OCI-LY1 (cell line): Measurements from ENCODE around the gene PHKA1.

ENCODE experiments used
- H2AFZ ChIP-seq: fragments of 200-600 bp; sonication (generic), shearing (Covaris generic); 2 replicates; pipeline ENCODE4 v1.6.0; 2014; ENCODE audit warnings: antibody characterized with exemption, mild to moderate bottlenecking, low read length
- H3F3A ChIP-seq: fragments of 200-600 bp; sonication (generic), shearing (Covaris generic); 2 replicates; pipeline ENCODE4 v1.6.0; 2014; ENCODE audit warnings: mild to moderate bottlenecking, antibody characterized with exemption, low read length, moderate library complexity; ENCODE audit not compliant: insufficient read depth
- H3K27ac ChIP-seq: fragments of 200-600 bp; sonication (generic); 2 replicates; pipeline ENCODE4 v1.5.1; 2014; ENCODE audit warnings: low read length, mixed run types, mild to moderate bottlenecking, low read depth; ENCODE audit not compliant: poor library complexity, severe bottlenecking
- H3K27me3 ChIP-seq: fragments of 200-600 bp; sonication (generic); 2 replicates; pipeline ENCODE4 v1.6.0; 2014; ENCODE audit warnings: antibody characterized with exemption, mild to moderate bottlenecking, low read length, moderate library complexity; ENCODE audit not compliant: insufficient read depth
- H3K36me3 ChIP-seq: fragments of 200-600 bp; sonication (generic); 2 replicates; pipeline ENCODE4 v1.6.1; 2014; ENCODE audit warnings: mild to moderate bottlenecking, antibody characterized with exemption, low read length, moderate library complexity, mixed read lengths; ENCODE audit not compliant: insufficient read depth
- H3K4me1 ChIP-seq: fragments of 200-600 bp; sonication (generic); 2 replicates; pipeline ENCODE4 v1.5.1; 2014; ENCODE audit warnings: mild to moderate bottlenecking, low read length, moderate library complexity; ENCODE audit not compliant: insufficient read depth, severe bottlenecking
- H3K4me2 ChIP-seq: fragments of 200-600 bp; sonication (generic), shearing (Covaris generic); 2 replicates; pipeline ENCODE4 v1.6.1; 2014; ENCODE audit warnings: low read length
- H3K4me3 ChIP-seq: fragments of 200-600 bp; sonication (generic); 2 replicates; pipeline ENCODE4 v1.5.1; 2014; ENCODE audit warnings: low read length, low read depth, mild to moderate bottlenecking, mixed read lengths; ENCODE audit not compliant: poor library complexity, severe bottlenecking
- H3K79me2 ChIP-seq: fragments of 200-600 bp; shearing (Covaris generic); 2 replicates; pipeline ENCODE4 v1.6.1; 2016; ENCODE audit warnings: mixed run types, low read length, mixed read lengths; ENCODE audit not compliant: insufficient read depth
- H3K9ac ChIP-seq: fragments of 200-600 bp; sonication (generic), shearing (Covaris generic); 2 replicates; pipeline ENCODE4 v1.6.1; 2014; ENCODE audit warnings: mild to moderate bottlenecking, low read length, mixed read lengths
- H3K9me2 ChIP-seq: fragments of 200-600 bp; sonication (generic), shearing (Covaris generic); 2 replicates; pipeline ENCODE4 v1.6.1; 2014; ENCODE audit warnings: low read depth, mild to moderate bottlenecking, low read length, mixed read lengths
- H3K9me3 ChIP-seq: fragments of 200-600 bp; shearing (Covaris generic); 2 replicates; pipeline ENCODE4 v1.6.1; 2014; ENCODE audit warnings: low read length, mixed read lengths
- H4K20me1 ChIP-seq: fragments of 200-600 bp; sonication (generic), shearing (Covaris generic); 2 replicates; pipeline ENCODE4 v1.6.0; 2016; ENCODE audit warnings: mild to moderate bottlenecking, low read length; ENCODE audit not compliant: insufficient read depth
- CTCF ChIP-seq: fragments of 200-600 bp; sonication (generic), shearing (Covaris generic); IDR thresholded peaks from 2 replicates; pipeline ENCODE4 v1.5.1; 2017; ENCODE audit warnings: mild to moderate bottlenecking, antibody characterized with exemption, low read length, moderate library complexity, mixed read lengths
- EZH2 ChIP-seq: fragments of 200-600 bp; sonication (generic), shearing (Covaris generic); IDR thresholded peaks from 2 replicates; pipeline ENCODE4 v1.8.0; 2017; ENCODE audit warnings: borderline replicate concordance, mixed run types, mild to moderate bottlenecking, antibody characterized with exemption, low read length, moderate library complexity, mixed read lengths

The PHKA1 gene

DNA sequence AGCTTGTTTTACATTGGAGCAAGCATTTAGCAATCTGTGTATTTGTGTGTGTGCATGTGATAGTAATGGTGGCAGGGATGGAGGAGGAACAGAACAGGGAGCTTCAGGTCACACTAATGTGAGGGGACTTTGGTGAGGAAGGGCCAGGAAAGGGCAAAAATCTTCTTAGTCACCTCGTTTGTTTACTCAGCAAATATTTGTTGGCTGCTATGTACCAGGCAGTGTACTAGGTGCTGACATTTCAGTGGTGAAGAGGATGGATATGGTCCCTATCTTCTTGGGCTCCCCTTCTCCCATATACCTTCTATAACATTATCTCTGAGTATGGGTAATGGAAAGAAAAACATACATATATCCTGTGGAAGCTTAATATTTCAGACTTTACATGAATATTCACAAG, 92.9 kb downstream of the PHKA1 start:
- Histone ChIP-seq H3K4me2 (no peak overlapping the region), H3K4me1 (no peaks in the 10 kb centered on the region), H3F3A (no peaks in the 10 kb centered on the region), H3K9me3 (no peaks in the 10 kb centered on the region), H3K9ac (no peak overlapping the region), H3K4me3 (no peak overlapping the region), H2AFZ (no peak overlapping the region), H3K36me3 (no peaks in the 10 kb centered on the region), H3K9me2 (no peaks in the 10 kb centered on the region), H3K27ac (no peak overlapping the region), H3K27me3 (no peaks in the 10 kb centered on the region), H4K20me1 (no peaks in the 10 kb centered on the region), H3K79me2 (no peaks in the 10 kb centered on the region)
- TF ChIP-seq CTCF (no peak), EZH2 (no peak)

DNA sequence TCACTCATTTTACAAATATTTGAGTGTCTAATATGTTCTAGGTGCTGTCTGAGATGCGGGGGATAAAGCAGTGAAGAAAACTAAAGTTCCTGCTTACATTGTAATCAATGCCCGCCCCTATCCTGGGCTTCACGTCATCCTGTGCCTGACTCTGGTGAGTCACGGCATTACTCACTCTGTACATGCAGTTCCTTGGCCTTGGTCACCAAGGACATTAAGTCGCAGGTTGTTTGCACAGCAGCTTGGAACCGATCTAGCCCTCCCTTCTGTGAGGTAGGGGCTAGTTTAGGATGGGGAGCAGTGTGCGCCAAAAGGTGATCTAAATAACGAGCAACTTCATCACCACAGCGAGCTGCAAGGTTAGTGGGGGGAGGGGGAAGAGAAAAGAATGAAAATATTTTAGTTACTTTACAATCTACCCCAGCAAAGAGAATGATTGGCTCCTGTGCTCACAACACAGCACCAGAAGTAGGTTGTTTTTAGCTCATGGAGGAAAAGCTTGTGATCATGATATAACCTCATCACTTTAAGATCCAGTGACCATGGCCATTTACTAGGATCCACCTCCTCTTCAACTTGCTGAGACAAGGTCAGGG, 93.5 kb downstream of the PHKA1 start:
- Histone ChIP-seq H3K4me3 (no peak overlapping the region), H3F3A (no peaks in the 10 kb centered on the region), H3K27me3 (no peaks in the 10 kb centered on the region), H3K36me3 (no peaks in the 10 kb centered on the region), H3K9me2 (no peaks in the 10 kb centered on the region), H3K4me1 (no peaks in the 10 kb centered on the region), H3K79me2 (no peaks in the 10 kb centered on the region), H4K20me1 (no peaks in the 10 kb centered on the region), H3K9me3 (no peaks in the 10 kb centered on the region), H3K4me2 (no peak overlapping the region), H3K9ac (no peak overlapping the region), H3K27ac (no peak overlapping the region), H2AFZ (no peak overlapping the region)
- no peak for TF ChIP-seq CTCF
- TF ChIP-seq EZH2, result no peak

GRCh38 chrX:72609313-72609712, 104.8 kb downstream of the PHKA1 start:
- no peak overlapping the region for H3K9ac ChIP-seq
- no peaks in the 10 kb centered on the region for H3K79me2 ChIP-seq
- no peaks in the 10 kb centered on the region for H3K36me3 ChIP-seq
- no peaks in the 10 kb centered on the region for H3K9me2 ChIP-seq
- H4K20me1 ChIP-seq, result no peaks in the 10 kb centered on the region
- no peak overlapping the region for H3K4me2 ChIP-seq
- H3K27me3 ChIP-seq, result no peaks in the 10 kb centered on the region
- no peaks in the 10 kb centered on the region for H3K9me3 ChIP-seq
- H3K27ac ChIP-seq, result no peak overlapping the region
- no peak overlapping the region for H2AFZ ChIP-seq
- no peaks in the 10 kb centered on the region for H3F3A ChIP-seq
- H3K4me1 ChIP-seq, result no peaks in the 10 kb centered on the region
- TF ChIP-seq EZH2 (no peak), CTCF (peak; percentile 15; the same call in 1 of the 2 replicates)
- H3K4me3 ChIP-seq, result no peak overlapping the region
